OCI-M2 (cell line): Measurements from ENCODE around the gene CHP2.
"Not testable (repeated sequence)": the region's sequence is repeated elsewhere in the genome, so short reads cannot be mapped to it uniquely, and the experiment has no call there.

Experiments
- DNase-seq: peaks from one replicate; lab custom pipeline; 2025; ENCODE audit not compliant: unreplicated experiment; lab: John Stamatoyannopoulos, UW

CHP2 gene

DNA sequence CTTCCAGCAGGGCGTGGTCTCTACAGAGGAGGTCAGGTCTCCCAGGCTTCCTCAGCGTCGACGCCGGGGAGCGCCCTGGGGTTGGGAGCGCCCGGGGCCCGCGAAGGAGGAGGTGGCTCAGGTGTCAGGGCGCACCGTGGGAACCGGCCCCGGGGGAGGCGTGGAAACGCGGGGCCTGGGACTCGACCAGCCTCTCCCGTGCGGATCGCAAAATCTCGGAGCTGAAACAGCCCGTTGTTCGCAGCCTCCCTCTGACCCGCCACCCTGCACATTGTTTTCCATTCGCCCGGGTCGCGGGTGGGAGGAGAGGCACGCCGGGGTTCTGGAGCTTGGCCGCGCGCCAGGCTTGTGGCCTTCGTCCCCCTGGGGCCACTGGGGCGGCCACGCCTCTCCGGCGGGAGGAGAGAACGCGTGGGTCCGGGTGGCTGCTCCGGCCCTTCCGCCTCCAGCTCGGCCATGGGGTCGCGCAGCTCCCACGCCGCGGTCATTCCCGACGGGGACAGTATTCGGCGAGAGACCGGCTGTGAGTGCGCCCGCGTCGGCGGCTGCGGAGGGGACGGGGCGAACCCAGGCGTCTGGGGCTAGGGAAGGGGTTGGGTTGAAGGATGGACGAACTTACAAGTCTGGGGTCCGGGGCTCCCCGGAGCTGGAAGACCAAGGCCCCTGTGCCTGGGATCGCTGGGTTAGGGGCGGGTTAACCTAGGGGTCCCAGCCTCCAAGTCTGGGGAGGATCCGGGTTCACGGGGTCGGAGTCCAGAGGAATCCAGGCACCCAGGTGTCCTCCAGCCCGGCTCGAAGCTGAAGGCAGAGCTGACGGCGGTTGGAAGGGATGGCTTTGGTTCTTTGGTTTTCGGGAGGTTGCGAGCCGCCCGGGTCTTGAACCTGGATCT, at the start of gene CHP2:
Gene CHP2, plus strand, starts transcription at position 433 of the 890 bp plus-strand sequence. Its CDS starts 24 bp downstream, at position 457.
- DNase-seq = no peak

DNA sequence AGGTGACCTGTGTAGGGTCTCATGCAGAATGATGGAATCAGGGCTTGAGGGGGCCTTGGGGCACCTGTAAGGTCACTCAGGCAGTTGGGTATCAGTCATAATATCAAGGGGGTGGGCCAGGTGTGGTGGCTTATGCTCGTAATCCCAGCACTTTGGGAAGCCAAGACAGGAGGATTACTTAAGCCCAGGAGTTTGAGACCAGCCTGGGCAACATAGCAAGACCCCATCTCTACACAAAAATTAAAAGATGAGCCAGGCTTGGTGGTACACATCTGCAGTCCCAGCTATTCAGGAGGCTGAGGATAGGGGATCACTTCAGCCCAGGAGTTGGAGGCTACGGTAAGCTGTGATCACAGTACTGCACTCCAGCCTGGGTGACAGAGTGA, 49.3 kb upstream of the CHP2 start:
- no peak for DNase-seq

DNA sequence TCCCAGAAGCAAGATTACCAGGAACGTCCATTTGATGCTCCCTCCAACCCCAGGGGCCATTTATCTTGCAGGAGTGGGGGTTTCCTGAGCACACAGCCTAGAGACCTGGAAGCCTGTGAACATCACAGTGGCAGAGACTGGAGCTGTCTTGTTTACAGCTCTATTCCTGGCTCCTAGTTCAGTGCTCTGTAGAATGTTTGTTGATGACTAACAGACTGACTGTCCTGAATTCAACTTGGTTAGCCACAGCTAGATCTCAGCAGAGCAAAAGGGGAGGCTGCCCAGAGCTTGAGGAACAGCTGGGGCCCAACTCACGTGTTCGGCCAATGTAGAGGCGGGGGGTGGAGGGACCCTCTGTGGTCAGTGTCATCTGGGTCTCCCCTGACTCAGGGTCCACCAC, 48.4 kb upstream of the CHP2 start:
- no peak for DNase-seq

DNA sequence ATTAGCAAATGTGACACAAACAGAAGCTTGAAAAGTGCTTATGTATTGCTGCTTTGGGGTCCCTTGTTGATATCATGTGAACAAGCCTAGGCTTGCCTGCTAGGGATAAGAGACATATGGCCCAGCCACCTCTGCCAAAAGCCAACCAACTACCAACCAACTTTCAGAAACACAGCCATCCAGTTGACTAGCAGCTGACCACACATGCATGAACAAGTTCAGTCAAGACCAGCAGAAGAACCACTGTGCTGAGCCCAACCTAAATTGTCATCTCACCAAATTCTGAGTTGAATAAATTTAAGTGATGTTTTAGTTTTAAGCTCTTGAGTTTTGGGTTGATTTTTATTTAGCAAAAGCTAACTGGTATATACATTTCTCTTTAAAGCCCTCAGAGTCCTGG, 45.3 kb upstream of the CHP2 start:
- no peak for DNase-seq

DNA sequence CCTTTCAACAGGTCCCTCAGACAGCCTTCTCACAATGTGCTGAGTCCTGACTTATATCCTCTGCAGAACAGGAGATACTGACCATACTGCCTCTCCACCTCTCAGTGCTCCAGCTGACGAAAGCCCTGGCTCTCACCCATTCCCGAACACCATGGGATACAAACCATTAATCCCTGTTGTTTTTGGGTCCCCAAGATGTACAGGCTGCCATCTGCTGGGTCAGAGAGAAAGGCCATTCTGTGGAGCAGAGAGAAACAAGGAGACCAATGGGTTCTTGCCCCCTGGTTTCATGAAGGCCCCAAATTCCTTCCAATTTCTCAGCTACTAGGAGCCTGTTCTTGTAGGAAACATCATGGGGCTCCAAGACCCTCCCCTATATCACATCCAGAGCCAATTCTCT, 44.8 kb upstream of the CHP2 start:
- DNase-seq = no peak

DNA sequence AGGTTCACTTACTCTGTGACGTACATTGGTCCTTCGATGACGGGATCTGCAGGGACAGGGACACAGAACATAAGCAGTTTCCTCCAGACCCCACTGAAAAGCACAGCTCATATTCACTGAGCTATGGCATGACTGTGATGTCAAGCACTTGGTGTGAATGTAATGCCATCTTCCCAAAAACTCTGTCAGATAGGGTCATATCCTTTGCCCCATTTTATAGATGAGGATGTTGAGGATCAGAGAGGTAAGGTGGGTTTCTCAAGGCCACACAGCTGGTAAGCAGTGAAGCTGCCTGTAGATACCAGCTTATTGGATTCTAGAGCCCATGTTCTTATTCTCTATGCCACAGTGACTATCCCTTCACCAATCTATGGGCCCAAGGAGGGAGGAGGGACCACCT, 44.3 kb upstream of the CHP2 start:
- DNase-seq = no peak

DNA sequence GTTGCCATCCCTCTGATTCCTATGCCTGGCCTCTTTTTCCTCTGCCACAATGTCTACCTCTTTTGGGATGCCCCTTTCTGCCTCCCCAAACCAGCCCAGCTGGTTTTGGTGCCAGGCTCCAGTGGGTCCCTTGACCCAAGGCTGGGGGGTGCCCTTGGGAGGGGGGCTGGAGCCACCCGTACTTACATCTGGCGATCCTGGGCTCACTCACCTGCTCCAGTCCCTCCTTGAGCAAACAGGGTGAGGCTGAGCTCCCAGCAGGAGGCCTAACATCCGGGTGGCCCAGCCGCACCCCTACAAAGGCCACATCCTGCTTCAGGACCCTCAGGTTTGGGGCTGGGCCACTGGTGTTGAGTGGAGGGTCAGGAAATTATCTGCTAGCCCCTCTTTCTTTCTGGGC, 43.0 kb upstream of the CHP2 start:
- no peak for DNase-seq

DNA sequence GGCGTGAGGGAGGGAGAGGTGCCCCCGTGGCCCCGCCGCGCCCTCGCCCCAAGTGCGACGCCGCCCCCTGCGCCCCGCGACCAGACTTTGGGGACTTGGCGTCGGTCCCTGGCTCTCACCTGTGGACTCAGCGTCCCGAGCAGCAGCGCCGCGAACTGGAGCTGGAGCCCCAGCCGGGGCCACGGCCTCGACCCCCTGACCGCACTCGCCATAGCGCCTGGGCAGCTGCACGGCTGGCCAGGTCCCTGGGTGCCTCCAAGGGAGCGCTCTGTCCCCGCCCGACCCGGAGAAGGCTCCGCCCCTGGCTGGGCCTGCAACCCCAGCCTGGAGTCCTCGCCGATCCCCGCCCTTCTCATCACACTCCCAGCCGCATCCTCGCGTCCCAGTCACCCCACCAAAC, 41.9 kb upstream of the CHP2 start, which contains the start of gene ERN2:
Gene ERN2, minus strand, starts transcription at position 247 of the 400 bp plus-strand sequence. Its CDS starts 35 bp downstream, at position 212.
- no peak for DNase-seq

DNA sequence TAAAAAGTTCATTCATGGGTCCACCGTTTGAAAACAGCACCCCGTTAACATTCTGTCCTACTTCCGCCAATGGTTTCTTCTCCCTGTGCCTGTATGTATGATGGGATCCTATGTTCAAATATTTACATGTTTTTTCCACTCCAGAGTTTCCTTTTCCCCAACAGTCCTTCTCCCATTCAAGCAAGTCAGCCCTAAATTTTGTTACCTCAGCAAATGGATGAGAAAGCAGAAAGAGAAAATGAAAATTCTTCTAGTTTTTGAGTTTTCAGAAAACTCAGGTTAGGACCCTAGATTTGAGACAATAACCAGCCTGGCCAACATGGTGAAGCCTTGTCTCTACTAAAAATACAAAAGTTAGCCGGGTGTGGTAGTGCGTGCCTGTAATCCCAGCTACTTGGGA, 38.3 kb upstream of the CHP2 start:
- DNase-seq = no peak

DNA sequence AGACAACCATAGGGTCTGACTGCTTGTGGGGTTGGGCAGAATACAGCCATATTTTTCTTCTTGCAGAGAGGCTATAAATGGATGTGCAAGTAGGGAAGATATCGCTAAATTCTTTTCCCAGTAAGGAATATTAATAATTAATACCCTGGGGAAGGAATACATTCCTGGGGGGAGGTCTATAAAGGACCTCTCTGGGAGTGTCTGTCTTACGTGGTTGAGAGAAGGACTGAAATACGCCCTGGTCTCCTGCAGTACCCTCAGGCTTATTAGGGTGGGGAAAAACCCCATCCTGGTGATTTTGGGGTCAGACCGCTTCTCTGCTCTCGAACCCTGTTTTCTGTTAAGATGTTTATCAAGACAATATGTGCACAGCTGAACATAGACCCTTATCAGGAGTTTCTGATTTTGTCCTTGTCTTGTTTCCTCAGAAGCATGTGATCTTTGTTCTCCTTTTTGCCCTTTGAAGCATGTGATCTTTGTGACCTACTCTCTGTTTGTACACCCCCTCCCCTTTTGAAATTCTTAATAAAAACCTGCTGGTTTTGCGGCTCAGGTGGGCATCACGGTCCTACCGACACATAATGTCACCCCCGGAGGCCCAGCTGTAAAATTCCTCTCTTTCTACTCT, 32.1 kb upstream of the CHP2 start:
- DNase-seq = not testable (repeated sequence)

DNA sequence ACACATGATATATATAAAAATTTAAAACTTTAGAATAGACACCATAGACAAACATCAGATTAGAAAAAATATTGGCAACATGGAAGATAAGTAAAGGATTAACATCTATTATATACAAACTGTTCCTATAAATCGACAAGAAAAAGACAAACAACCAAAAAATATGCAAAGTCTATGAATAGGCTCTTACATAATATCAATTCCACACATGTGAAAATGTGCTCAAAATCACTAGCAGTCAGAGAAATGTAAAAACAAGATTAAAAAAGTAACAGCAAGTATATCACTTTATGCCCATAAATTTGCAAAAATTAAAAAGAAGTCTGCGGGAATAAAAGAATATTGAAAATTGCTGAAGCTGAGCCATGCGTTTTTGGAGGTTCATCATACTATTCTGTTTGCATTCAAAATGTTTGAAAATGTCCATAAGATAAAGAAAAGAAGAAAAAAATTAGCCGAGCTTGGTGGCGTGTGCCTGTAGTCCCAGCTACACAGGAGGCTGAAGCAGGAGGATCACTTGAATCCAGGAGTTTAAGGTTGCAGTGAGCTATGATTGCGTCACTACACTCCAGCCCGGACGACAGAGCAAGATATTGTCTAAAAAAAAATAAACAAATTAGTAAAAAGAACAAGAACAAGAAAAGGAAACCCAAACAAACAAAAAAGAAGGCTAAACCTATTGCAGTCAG, 30.6 kb upstream of the CHP2 start:
- no peak for DNase-seq

DNA sequence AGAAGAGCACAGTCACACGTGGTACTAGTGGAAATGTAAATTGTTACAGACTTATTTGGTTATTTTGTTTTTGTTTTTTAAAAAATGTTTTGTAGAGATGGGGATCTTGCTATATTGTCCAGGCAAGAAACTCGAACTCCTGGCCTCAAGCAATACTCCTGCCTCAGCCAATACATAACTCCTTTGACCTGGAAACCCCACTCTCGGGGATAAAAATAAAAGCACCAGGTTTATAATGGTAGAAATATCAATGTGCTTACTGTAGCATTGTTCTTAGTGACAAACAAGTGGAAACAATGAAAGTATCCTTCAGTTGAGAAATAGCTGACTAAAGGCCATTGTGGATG, 30.1 kb upstream of the CHP2 start:
- DNase-seq = no peak

DNA sequence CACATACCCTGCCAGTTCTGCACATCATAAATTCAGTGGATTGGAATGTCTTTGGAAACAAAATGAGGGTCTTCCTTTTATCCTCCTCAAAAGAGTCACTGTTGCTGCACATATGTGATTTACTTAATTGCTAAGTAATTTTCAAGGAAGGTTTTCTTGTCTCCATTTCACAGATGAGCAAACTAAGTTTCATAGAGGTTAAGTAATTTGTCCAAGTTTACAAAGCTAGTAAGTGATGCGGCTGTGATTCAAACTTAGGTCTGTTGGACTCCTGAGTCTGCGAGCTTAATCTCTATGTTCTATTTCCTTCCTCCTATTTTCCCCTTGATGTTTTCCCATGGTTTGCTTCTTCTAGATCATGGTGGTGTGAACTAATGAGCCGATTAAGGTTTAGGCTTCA, 28.1 kb upstream of the CHP2 start:
- no peak for DNase-seq

DNA sequence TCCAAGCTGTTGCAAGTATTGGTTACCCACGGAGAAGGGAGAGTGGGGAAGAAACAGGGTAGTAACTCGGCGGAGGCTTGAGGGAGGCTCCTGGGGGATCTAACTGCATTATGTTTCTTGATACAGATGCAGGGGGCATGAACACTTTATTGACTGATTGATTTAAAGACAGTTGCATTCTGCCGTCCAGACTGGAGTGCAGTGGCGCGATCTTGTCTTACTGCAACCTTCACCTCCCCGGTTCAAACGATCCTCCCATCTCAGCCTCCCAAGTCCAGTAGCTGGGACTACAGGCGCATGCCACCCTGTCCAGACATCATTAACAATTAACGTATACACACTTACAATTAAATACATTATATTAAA, 26.7 kb upstream of the CHP2 start:
- DNase-seq = no peak

DNA sequence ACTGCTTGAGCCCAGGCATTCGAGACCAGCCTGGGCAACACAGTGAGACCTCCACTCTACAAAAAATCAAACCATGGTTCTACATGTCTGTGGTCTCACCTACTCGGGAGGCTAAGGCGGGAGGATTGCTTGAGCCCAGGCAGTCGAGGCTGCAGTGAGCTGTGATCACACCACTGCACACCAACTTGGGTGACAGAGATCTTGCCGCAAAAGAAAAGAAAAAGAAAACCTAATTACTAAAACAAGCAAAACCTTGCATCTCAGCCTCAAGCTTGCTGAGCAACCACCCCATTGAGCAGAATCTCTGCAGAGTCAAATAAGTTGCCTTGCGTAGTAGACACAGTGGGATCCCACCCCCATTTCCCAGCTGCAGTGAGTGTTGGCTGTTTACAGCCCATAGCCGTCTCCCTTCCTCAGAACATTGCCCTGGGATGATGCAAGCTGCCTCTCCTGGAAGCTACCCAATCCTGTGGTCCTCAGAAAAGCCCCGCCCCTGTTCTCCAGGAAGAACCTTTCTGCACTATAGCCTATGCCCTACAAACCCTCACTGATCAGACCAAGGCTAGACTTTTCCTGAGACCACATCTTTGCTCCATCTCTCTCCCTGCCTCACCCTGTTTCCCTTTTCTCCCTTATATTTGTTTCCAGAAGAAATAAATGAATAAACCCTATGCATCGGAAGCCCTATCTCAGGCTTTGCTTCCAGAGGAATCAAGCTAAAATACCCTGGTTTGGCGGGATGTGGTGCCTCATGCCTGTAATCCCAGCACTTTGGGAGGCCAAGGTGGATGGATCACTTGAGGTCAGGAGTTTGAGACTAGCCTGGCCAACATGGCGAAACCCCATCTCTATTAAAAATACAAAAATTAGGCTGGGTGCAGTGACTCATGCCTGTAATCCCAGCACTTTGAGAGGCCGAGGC, 25.1 kb upstream of the CHP2 start:
- no peak for DNase-seq

DNA sequence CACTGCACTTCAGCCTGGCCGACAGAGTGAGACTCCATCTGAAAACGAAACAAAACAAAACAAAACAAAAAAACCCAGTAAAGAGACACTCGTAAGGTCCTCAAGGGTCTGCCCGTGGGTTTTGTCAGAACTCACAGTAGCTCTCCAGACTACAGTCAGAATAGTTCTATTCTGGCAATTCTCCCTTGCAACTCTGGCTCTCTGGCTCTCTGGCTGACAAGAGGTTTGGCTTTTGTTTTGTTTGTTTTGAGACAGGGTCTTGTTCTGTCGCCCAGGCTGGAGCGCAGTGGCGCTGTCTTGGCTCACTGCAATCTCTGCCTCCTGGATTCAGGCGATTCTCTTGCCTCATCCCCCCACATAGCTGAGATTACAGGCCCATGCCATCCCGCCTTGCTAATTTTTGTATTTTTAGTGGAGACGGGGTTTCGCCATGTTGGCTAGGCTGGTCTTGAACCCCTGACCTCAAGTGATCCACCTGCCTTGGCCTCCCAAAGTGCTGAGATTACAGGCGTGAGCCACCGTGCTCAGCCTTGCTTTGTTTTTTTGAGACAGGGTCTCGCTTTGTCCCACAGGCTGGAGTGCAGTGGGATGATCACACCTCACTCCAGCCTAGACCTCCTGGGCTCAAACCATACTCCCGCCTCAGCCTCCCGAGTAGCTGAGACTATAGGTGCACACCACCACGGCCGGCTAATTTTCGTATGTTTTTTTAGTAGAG, 20.5 kb upstream of the CHP2 start:
- DNase-seq = no peak

DNA sequence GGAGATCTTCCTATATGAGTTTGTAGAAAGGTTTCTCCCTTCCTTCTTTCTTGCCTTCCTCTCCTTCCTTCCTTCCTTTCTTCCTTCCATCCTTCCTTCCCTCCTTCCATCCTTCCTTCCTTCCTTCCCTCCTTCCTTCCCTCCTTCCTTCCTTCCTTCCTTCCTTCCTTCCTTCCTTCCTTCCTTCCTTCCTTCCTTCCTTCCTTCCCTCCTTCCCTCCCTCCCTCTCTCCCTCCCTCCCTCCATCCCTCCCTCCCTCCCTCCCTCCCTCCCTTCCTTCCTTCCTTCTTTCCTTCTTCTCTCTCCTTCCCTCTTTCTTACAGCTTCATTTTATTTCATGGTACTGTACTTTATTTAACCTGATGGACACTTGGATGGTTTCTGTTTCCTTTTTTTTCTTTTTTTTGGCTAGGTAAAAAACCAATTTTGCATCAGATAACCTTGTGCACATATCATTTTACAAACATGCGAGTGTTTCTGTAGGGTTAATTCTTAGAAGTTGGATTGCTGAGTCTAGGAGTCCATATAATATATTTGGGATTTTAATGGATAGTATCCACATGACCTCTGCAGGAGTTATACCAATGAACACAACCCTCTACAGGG, 17.3 kb upstream of the CHP2 start:
- not testable (repeated sequence) for DNase-seq

DNA sequence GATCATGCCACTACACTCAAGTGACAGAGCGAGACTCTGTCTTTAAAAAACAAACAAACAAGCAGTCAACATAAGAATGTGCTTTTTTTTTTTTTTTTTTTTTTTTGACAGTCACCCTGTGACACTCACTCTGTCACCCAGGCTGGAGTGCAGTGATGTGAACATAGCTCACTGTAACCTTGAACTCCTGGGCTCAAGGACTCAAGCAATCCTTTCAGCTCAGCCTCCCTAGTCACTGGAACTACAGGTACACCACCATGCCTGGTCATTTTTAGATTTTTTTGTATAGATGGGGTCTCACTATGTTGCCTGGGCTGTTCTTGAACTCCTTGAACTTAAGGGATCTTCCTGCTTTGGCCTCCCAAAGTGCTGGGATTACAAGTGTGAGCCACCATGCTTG, 15.3 kb upstream of the CHP2 start:
- DNase-seq = no peak

DNA sequence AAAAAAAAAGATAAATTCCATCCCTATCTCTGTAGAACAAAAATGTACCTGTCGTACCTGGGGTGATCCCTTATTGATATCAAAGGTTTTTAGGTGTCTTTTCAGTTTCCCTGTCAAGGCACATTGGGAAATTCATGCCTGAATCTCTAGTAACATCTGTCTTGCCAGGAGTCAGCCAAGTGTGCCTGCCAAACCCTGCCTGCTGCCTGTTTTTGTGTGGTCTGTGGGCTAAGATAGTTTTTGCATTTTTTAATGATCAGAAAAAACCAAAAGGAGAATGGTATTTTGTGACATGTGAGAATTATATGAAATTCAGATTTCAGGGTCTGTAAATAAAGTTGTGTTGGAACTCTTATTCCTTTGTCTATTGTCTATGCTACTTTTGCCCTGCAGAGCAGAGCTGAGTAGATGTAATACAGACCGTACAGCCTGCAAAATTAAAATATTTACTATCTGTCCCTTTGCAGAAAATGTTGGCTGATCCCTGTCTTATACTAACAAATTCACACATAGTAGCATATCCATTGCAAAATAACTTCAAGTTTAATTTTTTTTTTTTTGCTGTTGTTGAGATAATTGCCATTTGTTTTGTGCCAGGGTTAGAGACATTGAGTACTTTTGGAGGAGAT, 13.0 kb upstream of the CHP2 start:
- DNase-seq = no peak

DNA sequence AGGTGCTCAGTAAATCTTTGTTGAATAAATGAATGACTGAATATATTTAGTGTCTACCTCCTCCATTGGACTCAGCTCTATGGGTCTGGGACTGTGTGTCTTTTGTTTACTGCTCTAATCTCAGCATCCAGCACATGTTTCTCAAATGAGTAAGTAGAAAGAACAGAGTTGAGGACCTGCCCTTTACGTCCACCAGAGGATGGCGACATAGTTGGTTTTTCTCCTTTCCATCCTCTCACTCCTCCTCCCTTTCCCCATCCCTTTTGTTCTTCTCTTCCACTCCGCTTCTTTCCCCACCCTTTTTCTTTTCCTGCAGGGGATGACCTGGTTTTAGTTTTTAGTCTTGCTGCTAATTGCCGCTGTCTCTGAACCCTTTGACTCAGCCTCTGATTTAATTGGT, 12.1 kb upstream of the CHP2 start:
- no peak for DNase-seq
